WERI-Rb-1 (cell line): ENCODE measurements around the gene RHOA.

ENCODE experiments used
- DNase-seq: peaks from one replicate; pipeline ENCODE4 v3.0.0-alpha.2; 2020
- H3K27ac ChIP-seq: fragments of 250-450 bp; sonication (Bioruptor Pico); 2 replicates; pipeline ENCODE4 v1.5.1; 2020; ENCODE audit warnings: mild to moderate bottlenecking, moderate library complexity
- H3K27me3 ChIP-seq: fragments of 250-450 bp; sonication (Bioruptor Pico); 2 replicates; pipeline ENCODE4 v1.5.1; 2021; ENCODE audit warnings: mild to moderate bottlenecking, low read depth, moderate library complexity; ENCODE audit not compliant: insufficient read depth, severe bottlenecking
- H3K36me3 ChIP-seq: fragments of 250-450 bp; sonication (Bioruptor Pico); 2 replicates; pipeline ENCODE4 v1.5.1; 2020; ENCODE audit warnings: mild to moderate bottlenecking, moderate library complexity
- H3K4me3 ChIP-seq: 2 replicates; pipeline ENCODE4 v1.5.1; 2011; ENCODE audit warnings: low read depth, mild to moderate bottlenecking, control low read depth, low read length
- H3K9me3 ChIP-seq: fragments of 250-450 bp; sonication (Bioruptor Pico); 2 replicates; pipeline ENCODE4 v1.5.1; 2021; ENCODE audit warnings: mild to moderate bottlenecking, moderate library complexity; ENCODE audit not compliant: severe bottlenecking
- CTCF ChIP-seq: IDR thresholded peaks from 2 replicates; pipeline ENCODE4 v1.5.1; 2011; ENCODE audit warnings: low read depth, mild to moderate bottlenecking, control low read depth, inconsistent platforms, low read length

The RHOA gene

DNA sequence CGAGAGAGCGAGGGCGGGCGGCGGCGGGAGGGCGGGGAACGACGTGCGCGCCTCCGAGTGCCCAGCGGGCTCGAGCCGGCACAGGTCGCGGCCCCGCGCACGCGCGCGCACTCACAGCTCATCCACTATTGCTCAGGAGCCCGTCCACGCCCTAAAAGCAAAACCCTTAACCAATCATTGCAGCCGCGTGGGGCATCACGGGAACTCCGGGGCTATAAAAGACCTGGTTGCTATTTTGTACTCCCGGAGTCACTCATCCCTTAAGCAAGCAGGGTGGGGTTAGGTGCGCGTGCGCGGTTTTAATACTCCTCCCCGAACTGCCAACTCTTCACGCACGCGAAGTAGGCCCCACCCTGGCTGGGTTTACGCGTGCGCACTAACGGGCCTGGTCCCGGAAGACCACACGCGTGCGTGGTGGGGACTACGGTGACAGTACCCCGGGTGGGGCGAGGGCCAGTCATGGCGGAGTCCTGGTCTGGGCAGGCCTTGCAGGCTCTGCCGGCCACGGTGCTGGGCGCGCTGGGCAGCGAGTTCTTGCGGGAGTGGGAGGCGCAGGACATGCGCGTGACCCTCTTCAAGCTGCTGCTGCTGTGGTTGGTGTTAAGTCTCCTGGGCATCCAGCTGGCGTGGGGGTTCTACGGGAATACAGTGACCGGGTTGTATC, at the start of gene RHOA, which contains the start of gene TCTA:
Gene RHOA, minus strand, starts transcription at position 9 of the 664 bp plus-strand sequence. CDS start 36,387 bp downstream, outside the sequence.
Gene TCTA, plus strand, starts transcription at position 456 of the 664 bp plus-strand sequence. Its CDS starts 4 bp downstream, at position 460.
- peak within 1 kb of the TSS; percentile 97 for H3K4me3 ChIP-seq
- no peaks in the 10 kb centered on the region for H3K27me3 ChIP-seq
- H3K36me3 ChIP-seq: peaks cover 26% of the 10 kb centered on the region
- TF ChIP-seq CTCF: no peak
- peak; percentile 99 for DNase-seq
- H3K27ac ChIP-seq: peak within 1 kb of the TSS; percentile 94
- H3K9me3 ChIP-seq: no peaks in the 10 kb centered on the region

GRCh38 chr3:49460956-49461355, 49.2 kb upstream of the RHOA start:
- Histone ChIP-seq H3K9me3 (no peaks in the 10 kb centered on the region), H3K36me3 (no peaks in the 10 kb centered on the region), H3K27me3 (no peaks in the 10 kb centered on the region), H3K4me3 (no peak overlapping the region), H3K27ac (peak overlapping the region; percentile 81; the same call in 1 of the 2 replicates)
- DNase-seq: no peak
- TF ChIP-seq CTCF: no peak

DNA sequence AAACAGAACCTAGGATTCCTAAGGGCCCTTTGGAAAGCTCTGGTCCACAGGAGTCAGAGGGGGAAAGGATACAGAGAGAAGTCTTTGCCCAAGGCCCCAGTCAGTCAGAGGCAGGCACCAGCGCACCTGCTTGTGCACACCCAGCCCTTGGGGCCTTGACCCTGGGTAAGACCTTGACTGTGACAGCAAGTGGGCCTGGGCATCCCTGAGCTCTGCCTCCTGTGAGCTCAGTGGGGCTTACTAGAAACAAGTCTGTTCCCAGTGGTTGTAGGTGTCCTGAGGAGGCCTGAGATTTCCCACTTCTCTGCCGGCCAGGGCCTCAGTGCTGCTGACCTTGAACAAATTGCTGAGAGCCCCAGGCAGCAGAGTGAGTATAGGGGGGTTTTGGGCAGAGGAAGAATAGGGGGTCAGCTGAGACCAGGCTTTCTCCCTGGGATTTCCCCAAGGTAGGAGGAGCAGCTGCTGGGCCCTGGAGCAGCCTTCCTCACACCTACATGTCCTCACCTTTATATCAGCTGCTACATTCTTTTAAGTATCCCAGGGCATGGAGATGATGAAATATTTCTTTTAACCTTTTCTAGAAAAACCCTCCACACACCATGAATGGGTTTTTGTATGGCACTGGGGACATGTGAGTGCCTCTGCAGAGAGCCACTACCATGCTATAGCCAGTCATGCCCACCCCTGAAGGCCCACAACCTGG, 48.6 kb upstream of the RHOA start:
- H3K36me3 ChIP-seq: no peaks in the 10 kb centered on the region
- H3K27ac ChIP-seq: no peak overlapping the region
- DNase-seq: no peak
- no peak for TF ChIP-seq CTCF
- H3K4me3 ChIP-seq: no peak overlapping the region
- H3K27me3 ChIP-seq: no peaks in the 10 kb centered on the region
- no peaks in the 10 kb centered on the region for H3K9me3 ChIP-seq

DNA sequence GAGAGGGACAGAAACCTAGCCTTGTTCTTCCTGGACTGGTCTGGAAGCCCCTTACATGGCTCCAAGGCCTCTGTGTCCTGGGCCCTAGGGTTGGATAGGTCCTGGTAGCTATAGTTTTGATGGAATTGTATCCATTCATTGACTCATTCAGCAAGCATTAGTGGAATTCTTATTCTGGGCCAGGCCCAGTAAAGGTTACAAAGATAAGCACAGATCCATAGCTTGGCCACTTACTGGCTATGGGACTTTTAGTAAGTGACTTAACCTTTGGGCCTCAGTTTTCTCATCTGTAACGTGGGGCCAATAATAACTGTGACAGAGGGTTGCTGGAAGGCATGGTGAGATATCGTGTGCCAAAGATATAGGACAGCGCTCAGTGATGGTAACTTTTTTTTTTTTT, 44.7 kb upstream of the RHOA start:
- TF ChIP-seq CTCF: no peak
- Histone ChIP-seq H3K4me3 (no peak overlapping the region), H3K27ac (no peak overlapping the region), H3K9me3 (no peaks in the 10 kb centered on the region), H3K27me3 (no peaks in the 10 kb centered on the region), H3K36me3 (no peaks in the 10 kb centered on the region)
- no peak for DNase-seq

GRCh38 chr3:49454898-49455681, 43.3 kb upstream of the RHOA start:
- Histone ChIP-seq H3K27me3 (no peaks in the 10 kb centered on the region), H3K36me3 (no peaks in the 10 kb centered on the region), H3K4me3 (no peak overlapping the region), H3K27ac (no peak overlapping the region), H3K9me3 (no peaks in the 10 kb centered on the region)
- no peak for TF ChIP-seq CTCF
- no peak for DNase-seq
